WTC11 (cell line): ENCODE data around the gene ANKRD17. TPM values are rescaled to one million over a fixed set of nuclear protein-coding genes. Genes with fewer than 3 reads are reported as not detected.
A peak's percentile ranks its signal among the peaks of the same experiment; 100 is the strongest.

Experiments used
- ATAC-seq: fragments of 200-7000 bp; cut with Tn5 transposase; 2 replicates; pipeline ENCODE4 v1.10.0; 2021; ENCODE audit warnings: mild to moderate bottlenecking, moderate library complexity
- CTCF ChIA-PET: fragments of 300-600 bp; sonication (Branson Sonifier 250); formaldehyde crosslinking; loops from one replicate; lab custom pipeline; 2021; ENCODE audit warnings: antibody characterized with exemption; lab: Charles Lee
- POLR2A ChIA-PET: fragments of 350-600 bp; sonication (Branson Sonifier 250); formaldehyde crosslinking; loops from one replicate; lab custom pipeline; 2021; ENCODE audit warnings: antibody characterized with exemption; lab: Charles Lee
- DNase-seq: peaks from one replicate; pipeline ENCODE4 v3.0.0; 2021; ENCODE audit warnings: low spot score
- H3K27ac Mint-ChIP-seq: 2 replicates; pipeline ENCODE4 v1.8.0; 2021; ENCODE audit warnings: mixed read lengths
- H3K27me3 Mint-ChIP-seq: 2 replicates; pipeline ENCODE4 v1.8.0; 2021; ENCODE audit warnings: low read depth, mild to moderate bottlenecking, moderate library complexity, mixed read lengths
- H3K36me3 Mint-ChIP-seq: 2 replicates; pipeline ENCODE4 v1.8.0; 2021; ENCODE audit warnings: mixed read lengths
- H3K4me1 Mint-ChIP-seq: 2 replicates; pipeline ENCODE4 v1.8.0; 2022; ENCODE audit warnings: mixed read lengths
- H3K4me3 Mint-ChIP-seq: 2 replicates; pipeline ENCODE4 v1.8.0; 2021; ENCODE audit warnings: mild to moderate bottlenecking, moderate library complexity, mixed read lengths
- H3K9me3 Mint-ChIP-seq: 2 replicates; pipeline ENCODE4 v1.8.0; 2021; ENCODE audit warnings: mixed read lengths
- ATF6 ChIP-seq: sonication (generic); formaldehyde crosslinking; IDR thresholded peaks from 2 replicates; pipeline ENCODE4 v1.8.1; 2023; ENCODE audit warnings: mild to moderate bottlenecking, missing genetic modification reagents
- CBFB ChIP-seq: sonication (generic); formaldehyde crosslinking; IDR thresholded peaks from 2 replicates; pipeline ENCODE4 v1.8.1; 2022; ENCODE audit warnings: mild to moderate bottlenecking, low read depth, missing genetic modification reagents
- ELF4 ChIP-seq: sonication (generic); formaldehyde crosslinking; IDR thresholded peaks from 2 replicates; pipeline ENCODE4 v1.8.1; 2022; ENCODE audit warnings: low read depth, mild to moderate bottlenecking, moderate library complexity, missing genetic modification reagents
- ETV6 ChIP-seq: sonication (generic); formaldehyde crosslinking; IDR thresholded peaks from 2 replicates; pipeline ENCODE4 v1.8.1; 2022; ENCODE audit warnings: mild to moderate bottlenecking, missing genetic modification reagents
- FOXP1 ChIP-seq: sonication (generic); formaldehyde crosslinking; IDR thresholded peaks from 2 replicates; pipeline ENCODE4 v1.8.0; 2022; ENCODE audit warnings: missing genetic modification reagents, mild to moderate bottlenecking, moderate library complexity, borderline replicate concordance
- GTF2I ChIP-seq: fragments of 250-450 bp; sonication (Bioruptor Pico); conservative IDR thresholded peaks from 2 replicates; pipeline ENCODE4 v1.4.0; 2021; ENCODE audit warnings: mild to moderate bottlenecking
- IRF2 ChIP-seq: sonication (generic); formaldehyde crosslinking; IDR thresholded peaks from 2 replicates; pipeline ENCODE4 v1.8.0; 2022; ENCODE audit warnings: low read depth, missing genetic modification reagents, borderline replicate concordance
- MLX ChIP-seq: sonication (generic); formaldehyde crosslinking; IDR thresholded peaks from 2 replicates; pipeline ENCODE4 v1.8.1; 2023; ENCODE audit warnings: mild to moderate bottlenecking, missing genetic modification reagents, moderate library complexity
- MYBL2 ChIP-seq: sonication (generic); formaldehyde crosslinking; IDR thresholded peaks from 2 replicates; pipeline ENCODE4 v1.8.1; 2023; ENCODE audit warnings: mild to moderate bottlenecking, moderate library complexity, missing genetic modification reagents
- SMAD4 ChIP-seq: sonication (generic); formaldehyde crosslinking; IDR thresholded peaks from 2 replicates; pipeline ENCODE4 v1.8.0; 2022; ENCODE audit warnings: mild to moderate bottlenecking, missing genetic modification reagents
- ZNF121 ChIP-seq: sonication (generic); formaldehyde crosslinking; IDR thresholded peaks from 2 replicates; pipeline ENCODE4 v1.8.0; 2023; ENCODE audit warnings: missing genetic modification reagents
- ZNF219 ChIP-seq: sonication (generic); formaldehyde crosslinking; IDR thresholded peaks from 2 replicates; pipeline ENCODE4 v1.8.0; 2023; ENCODE audit warnings: missing genetic modification reagents, mild to moderate bottlenecking, borderline replicate concordance
- ZNF425 ChIP-seq: fragments of 250-450 bp; sonication (Bioruptor Pico); conservative IDR thresholded peaks from 2 replicates; pipeline ENCODE4 v1.9.0; 2021; ENCODE audit warnings: mild to moderate bottlenecking
- ZNF532 ChIP-seq: fragments of 250-450 bp; sonication (Bioruptor Pico); IDR thresholded peaks from 2 replicates; pipeline ENCODE4 v1.9.0; 2021; ENCODE audit warnings: mild to moderate bottlenecking, borderline replicate concordance
- ZSCAN18 ChIP-seq: fragments of 250-450 bp; sonication (Bioruptor Pico); IDR thresholded peaks from 2 replicates; pipeline ENCODE4 v2.1.2; 2022; ENCODE audit warnings: mild to moderate bottlenecking, moderate library complexity
- total RNA-seq: library from RNA; stranded (reverse); gene quantifications from 3 replicates; pipeline ENCODE4 v1.2.3, GENCODE V29; 2021
- TF ChIP-seq, protein P1 (sequence below): sonication (generic); formaldehyde crosslinking; IDR thresholded peaks from 2 replicates; pipeline ENCODE4 v1.8.0; 2022; ENCODE audit warnings: mild to moderate bottlenecking, missing genetic modification reagents
- TF ChIP-seq, protein P2 (sequence below): sonication (generic); formaldehyde crosslinking; IDR thresholded peaks from 2 replicates; pipeline ENCODE4 v1.8.0; 2022; ENCODE audit warnings: mild to moderate bottlenecking, missing genetic modification reagents
- TF ChIP-seq, protein P3 (sequence below): sonication (generic); formaldehyde crosslinking; IDR thresholded peaks from 2 replicates; pipeline ENCODE4 v1.8.1; 2022; ENCODE audit warnings: mild to moderate bottlenecking, moderate library complexity, missing genetic modification reagents

ANKRD17 gene
- total RNA-seq, 1 experiment from 2014 or later: 76.0 TPM

GRCh38 chr4:73067971-73068394, 190.6 kb downstream of the ANKRD17 start:
- TF ChIP-seq MLX (CRISPR knock-in tag) (no peak), CBFB (no peak), ZNF532 (no peak), GTF2I (no peak), ZNF121 (CRISPR knock-in tag) (no peak), ETV6 (CRISPR knock-in tag) (no peak), FOXP1 (CRISPR knock-in tag) (no peak), IRF2 (CRISPR knock-in tag) (no peak), ZNF219 (no peak)
- TF ChIP-seq, protein P1, sequence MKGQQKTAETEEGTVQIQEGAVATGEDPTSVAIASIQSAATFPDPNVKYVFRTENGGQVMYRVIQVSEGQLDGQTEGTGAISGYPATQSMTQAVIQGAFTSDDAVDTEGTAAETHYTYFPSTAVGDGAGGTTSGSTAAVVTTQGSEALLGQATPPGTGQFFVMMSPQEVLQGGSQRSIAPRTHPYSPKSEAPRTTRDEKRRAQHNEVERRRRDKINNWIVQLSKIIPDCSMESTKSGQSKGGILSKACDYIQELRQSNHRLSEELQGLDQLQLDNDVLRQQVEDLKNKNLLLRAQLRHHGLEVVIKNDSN (CRISPR knock-in tag): no peak
- TF ChIP-seq, protein P2, sequence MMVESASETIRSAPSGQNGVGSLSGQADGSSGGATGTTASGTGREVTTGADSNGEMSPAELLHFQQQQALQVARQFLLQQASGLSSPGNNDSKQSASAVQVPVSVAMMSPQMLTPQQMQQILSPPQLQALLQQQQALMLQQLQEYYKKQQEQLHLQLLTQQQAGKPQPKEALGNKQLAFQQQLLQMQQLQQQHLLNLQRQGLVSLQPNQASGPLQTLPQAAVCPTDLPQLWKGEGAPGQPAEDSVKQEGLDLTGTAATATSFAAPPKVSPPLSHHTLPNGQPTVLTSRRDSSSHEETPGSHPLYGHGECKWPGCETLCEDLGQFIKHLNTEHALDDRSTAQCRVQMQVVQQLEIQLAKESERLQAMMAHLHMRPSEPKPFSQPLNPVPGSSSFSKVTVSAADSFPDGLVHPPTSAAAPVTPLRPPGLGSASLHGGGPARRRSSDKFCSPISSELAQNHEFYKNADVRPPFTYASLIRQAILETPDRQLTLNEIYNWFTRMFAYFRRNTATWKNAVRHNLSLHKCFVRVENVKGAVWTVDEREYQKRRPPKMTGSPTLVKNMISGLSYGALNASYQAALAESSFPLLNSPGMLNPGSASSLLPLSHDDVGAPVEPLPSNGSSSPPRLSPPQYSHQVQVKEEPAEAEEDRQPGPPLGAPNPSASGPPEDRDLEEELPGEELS (CRISPR knock-in tag): no peak
- H3K36me3 Mint-ChIP-seq: peaks cover 13% of the 10 kb centered on the region; the same call in 1 of the 2 replicates
- POLR2A ChIA-PET: no interaction called here
- H3K4me1 Mint-ChIP-seq: peaks cover 8% of the 10 kb centered on the region
- CTCF ChIA-PET: no interaction called here
- DNase-seq (no peak), ATAC-seq (no peak)
- no peaks in the 10 kb centered on the region for H3K9me3 Mint-ChIP-seq
- H3K27ac Mint-ChIP-seq: peak overlapping the region; percentile 99; the same call in 1 of the 2 replicates
- H3K27me3 Mint-ChIP-seq: no peaks in the 10 kb centered on the region
- peak overlapping the region; percentile 88 for H3K4me3 Mint-ChIP-seq

DNA sequence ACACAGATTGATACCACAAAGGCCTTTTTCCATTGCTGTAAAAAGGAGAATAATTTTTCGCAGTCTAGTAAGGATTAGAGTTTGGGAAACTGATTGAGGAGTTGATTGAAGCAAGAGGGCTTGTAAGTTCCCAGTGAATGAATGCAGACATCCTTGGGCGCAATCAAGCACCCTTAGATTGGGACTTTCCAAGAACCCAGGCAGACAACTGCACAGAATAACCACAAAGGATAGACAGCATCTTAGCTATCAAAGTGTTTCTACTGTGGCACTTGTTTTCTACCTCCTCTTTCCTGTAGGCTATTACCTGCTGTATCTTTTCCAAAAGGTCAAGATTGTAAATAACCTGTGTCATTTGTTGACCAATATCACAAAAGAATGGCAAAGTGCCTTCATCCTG, 191.7 kb downstream of the ANKRD17 start:
- H3K36me3 Mint-ChIP-seq: peaks cover 16% of the 10 kb centered on the region; the same call in 1 of the 2 replicates
- CTCF ChIA-PET: no interaction called here
- no peaks in the 10 kb centered on the region for H3K27me3 Mint-ChIP-seq
- no peak for TF ChIP-seq ZNF425 (CRISPR knock-in tag)
- DNase-seq: no peak
- POLR2A ChIA-PET: no interaction called here
- no peak for ATAC-seq
- H3K9me3 Mint-ChIP-seq: no peaks in the 10 kb centered on the region
- no peak overlapping the region for H3K27ac Mint-ChIP-seq
- peaks cover 8% of the 10 kb centered on the region for H3K4me1 Mint-ChIP-seq
- no peak overlapping the region for H3K4me3 Mint-ChIP-seq

DNA sequence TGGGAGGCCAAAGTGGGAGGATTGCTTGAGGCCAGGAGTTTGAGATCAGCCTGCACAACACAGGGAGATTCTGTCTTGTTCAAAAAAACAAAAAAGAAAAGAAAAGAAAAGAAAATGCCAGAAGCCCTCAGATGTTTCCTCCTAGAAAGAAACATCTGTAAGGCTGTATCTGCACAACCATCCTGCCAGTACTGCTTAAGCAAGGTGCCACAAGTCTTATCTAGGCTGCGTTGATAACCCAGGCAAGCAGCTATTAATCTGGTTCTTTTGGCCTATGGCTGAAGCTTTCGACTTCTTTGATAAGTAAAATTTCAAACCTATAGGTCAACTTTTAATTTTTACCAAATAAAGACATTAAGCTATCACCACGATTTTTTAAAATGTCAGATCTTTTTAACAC, 192.2 kb downstream of the ANKRD17 start:
- Mint-ChIP-seq H3K27me3 (no peaks in the 10 kb centered on the region), H3K4me3 (no peak overlapping the region), H3K27ac (no peak overlapping the region), H3K9me3 (no peaks in the 10 kb centered on the region), H3K4me1 (peaks cover 8% of the 10 kb centered on the region), H3K36me3 (peaks cover 20% of the 10 kb centered on the region)
- ChIA-PET CTCF (no interaction called here), POLR2A (no interaction called here)
- DNase-seq: no peak
- no peak for ATAC-seq
- no peak for TF ChIP-seq ZSCAN18
- TF ChIP-seq CBFB: no peak
- TF ChIP-seq ATF6 (CRISPR knock-in tag): no peak
- TF ChIP-seq, protein P3, sequence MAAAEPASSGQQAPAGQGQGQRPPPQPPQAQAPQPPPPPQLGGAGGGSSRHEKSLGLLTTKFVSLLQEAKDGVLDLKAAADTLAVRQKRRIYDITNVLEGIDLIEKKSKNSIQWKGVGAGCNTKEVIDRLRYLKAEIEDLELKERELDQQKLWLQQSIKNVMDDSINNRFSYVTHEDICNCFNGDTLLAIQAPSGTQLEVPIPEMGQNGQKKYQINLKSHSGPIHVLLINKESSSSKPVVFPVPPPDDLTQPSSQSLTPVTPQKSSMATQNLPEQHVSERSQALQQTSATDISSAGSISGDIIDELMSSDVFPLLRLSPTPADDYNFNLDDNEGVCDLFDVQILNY: no peak
- TF ChIP-seq ELF4 (CRISPR knock-in tag): no peak
- TF ChIP-seq SMAD4 (CRISPR knock-in tag): no peak
- TF ChIP-seq MYBL2 (CRISPR knock-in tag): no peak
